Measurements from ENCODE around the gene CDH4.

DNA sequence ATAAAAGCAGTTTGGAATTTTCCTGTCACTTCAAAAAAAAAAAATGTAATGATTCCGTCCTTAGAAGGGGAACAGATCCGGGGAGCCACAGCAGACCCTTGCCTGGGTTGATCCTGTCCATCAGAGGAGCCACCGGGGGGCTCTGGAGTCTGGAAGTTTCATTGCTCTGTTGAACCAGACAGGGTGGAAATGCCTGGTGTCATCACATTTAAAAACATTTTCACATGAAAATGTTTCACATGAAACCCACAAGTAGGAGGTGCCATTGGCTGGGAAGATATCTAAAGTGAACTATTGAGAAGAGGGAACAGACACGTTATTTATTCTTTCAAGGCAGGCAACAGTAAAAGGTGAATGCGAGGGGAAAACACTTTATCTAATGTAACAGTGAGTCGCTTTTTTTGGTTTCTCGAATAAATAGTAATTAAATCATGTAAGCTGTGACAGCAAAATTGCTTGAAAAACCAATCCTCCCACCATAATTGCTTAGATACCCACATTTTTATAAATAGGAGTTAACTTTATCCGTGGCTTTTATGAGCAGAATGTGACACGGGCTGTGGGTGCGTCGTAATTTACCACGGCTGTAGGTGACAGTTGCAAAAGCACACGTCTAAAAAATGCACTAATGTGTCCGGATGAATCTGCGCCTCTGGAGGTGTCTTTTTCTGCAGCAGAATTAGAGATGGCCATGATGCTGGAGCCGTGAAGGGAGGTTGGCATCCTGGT, 490.2 kb downstream of the CDH4 start:
- TF ChIP-seq, protein P1, sequence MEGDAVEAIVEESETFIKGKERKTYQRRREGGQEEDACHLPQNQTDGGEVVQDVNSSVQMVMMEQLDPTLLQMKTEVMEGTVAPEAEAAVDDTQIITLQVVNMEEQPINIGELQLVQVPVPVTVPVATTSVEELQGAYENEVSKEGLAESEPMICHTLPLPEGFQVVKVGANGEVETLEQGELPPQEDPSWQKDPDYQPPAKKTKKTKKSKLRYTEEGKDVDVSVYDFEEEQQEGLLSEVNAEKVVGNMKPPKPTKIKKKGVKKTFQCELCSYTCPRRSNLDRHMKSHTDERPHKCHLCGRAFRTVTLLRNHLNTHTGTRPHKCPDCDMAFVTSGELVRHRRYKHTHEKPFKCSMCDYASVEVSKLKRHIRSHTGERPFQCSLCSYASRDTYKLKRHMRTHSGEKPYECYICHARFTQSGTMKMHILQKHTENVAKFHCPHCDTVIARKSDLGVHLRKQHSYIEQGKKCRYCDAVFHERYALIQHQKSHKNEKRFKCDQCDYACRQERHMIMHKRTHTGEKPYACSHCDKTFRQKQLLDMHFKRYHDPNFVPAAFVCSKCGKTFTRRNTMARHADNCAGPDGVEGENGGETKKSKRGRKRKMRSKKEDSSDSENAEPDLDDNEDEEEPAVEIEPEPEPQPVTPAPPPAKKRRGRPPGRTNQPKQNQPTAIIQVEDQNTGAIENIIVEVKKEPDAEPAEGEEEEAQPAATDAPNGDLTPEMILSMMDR (IDR thresholded peaks at IDR 0.05; ENCODE audit: insufficient read depth, low read length, poor library complexity, severe bottlenecking): no peak
- no peak for TF ChIP-seq EZH2phosphoT487 (conservative IDR thresholded peaks at IDR 0.05; ENCODE audit: low read length)
